Measurements from ENCODE around the gene ATP10A.

The ATP10A gene

DNA sequence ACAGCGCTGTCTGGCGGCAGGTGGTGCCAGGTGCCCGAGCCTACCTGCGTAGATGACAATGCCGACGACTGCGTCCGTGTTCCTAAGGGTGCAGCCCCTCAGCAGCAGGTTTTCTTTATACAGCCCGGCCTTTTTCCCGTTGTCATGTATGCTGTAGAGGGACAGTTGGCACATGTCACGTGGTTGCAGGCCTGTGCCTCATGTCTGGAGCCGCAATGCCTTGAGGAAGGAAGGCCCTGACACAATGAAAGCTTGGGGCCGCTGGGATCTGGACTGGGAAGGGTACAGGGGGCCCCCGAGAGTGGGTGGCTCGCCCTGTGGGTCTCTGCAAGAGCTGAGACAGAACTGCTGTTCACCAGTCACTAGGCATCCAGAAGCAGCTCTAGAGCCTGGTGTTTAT lies 136.0 kb downstream of the ATP10A start:
- no peak for DNase-seq (ENCODE audit: low read depth in 2 of 2, low spot score in 1 of 2)

DNA sequence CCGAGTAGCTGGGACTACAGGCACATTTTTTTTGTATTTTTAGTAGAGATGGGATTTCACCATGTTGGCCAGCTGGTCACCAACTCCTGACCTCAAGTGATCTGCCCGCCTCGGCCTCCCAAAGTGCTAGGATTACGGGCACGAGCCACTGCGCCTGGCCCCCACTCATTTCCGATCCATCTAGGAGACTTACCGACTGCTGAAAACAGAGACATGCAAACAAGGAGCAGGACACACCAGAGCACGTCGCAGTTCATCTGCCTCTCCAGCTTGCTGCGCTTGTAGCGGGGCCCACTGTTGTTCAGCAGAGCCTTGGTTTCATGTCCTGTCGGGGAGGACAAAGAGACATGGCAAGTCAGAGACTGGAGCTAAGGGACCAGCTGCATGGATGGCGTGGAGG lies 137.4 kb downstream of the ATP10A start:
- DNase-seq (ENCODE audit: low read depth in 2 of 2, low spot score in 1 of 2) = no peak

DNA sequence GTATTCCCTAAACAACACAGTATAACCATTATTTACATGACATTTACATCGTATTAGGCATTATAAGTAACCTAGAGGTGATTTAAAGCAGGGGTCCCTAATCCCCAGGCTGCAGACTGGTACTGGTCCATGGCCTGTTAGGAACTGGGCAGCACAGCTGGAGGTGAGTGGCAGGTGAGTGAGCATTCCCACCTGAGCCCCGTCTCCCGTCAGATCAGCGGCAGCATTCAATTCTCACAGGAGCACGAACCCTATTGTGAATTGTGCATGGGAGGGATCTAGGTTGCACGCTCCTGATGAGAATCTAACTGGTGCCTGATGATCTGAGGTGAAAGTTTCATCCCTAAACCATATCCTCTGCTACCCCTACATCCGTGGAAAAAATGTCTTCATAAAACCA lies 138.2 kb downstream of the ATP10A start:
- no peak for DNase-seq (ENCODE audit: low read depth in 2 of 2, low spot score in 1 of 2)

DNA sequence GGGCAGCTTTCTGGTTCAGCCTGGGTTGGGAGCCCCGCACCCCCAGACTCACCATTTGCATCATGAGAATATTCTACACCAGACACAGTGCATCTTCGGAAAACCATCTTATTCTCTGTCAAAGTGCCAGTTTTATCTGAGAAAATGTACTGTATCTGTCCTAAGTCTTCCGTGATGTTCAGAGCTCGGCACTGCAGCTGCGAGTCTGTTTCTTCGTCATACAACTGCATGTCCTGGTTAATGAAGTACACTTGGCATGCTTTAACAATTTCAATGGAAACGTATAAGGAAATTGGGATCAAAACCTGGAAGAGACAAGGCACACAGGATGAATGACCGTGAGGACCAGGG lies 141.5 kb downstream of the ATP10A start:
- no peak for DNase-seq (ENCODE audit: low read depth in 2 of 2, low spot score in 1 of 2)

DNA sequence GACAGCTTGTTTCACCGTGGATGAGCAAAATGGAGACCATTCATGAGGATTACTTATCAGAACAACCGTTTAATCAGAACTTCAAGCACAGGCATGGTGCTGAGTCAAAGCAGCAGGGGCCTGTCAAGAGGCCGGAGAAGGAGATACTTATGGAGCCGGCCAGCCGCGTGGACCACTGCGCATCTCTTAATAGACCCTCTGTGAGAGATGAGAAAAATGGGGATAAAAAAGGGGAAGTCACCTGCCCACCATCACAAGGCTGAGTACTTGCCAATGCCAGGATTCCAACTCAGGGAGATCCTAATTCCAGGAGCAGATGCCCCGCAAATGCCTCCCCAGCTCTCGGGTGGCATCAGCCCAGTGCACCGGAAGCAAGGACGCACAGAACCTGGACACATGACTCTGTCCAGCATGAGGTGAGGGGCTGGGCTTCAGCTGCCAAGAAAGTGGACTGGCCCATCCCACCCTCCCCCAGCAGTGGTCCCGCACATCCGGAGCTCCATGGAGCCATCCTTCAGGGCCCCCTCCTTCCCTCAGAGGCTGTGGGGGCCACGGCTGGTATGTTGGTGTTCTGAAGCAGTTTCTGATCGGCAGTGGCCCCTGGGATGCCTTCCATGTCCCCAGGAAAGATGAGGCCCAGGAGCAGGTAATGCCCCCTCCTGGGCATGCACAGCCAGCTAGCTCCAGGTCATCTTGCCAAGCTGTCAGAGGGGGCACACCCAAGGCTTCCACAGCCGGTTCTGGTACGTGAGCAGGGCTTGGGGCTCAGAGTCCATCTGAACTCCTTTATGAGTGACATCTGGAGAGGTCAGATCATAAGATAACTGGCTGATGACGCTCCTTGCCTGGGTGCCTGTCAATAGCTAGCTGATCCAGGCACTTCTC lies 143.8 kb downstream of the ATP10A start:
- DNase-seq (ENCODE audit: low read depth in 2 of 2, low spot score in 1 of 2) = no peak

DNA sequence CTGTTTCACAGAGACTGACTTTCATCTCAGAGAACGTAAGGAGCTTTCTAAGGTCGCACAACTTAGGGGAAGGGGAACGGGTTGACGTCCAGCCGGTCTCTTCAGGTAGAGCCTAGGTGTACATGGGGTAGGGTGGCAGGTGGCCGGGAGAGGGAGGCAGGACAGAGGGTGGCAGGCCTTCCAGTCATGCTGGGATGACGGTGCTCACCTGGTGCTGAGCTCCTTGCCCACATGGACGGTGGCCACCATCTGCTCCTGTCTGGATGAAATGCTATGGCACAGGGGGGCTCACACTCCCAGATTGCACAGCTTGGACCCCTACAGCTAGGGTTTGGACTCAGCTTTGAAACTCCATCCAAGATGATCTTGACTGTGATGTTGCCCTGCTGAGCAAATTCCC lies 144.5 kb downstream of the ATP10A start:
- DNase-seq (ENCODE audit: low read depth in 2 of 2, low spot score in 1 of 2) = no peak

DNA sequence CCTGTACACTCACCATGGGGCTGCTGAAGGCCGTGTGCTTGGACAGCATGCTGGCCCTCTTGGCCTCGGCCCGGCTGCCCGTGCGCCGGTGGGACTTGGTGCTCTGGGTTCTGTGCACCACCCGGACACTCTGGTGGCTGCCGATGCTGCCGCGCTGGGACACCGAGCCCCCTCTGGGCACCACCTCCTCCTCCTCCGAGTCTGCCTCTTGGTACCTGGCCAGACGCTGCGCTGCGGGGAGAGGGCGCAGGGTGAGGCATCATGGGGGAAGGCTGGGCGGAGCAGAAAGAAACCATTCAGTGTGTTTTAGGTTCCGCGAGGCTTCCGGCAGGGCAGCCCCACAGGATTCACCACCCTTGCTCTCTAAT lies 145.0 kb downstream of the ATP10A start:
- no peak for DNase-seq (ENCODE audit: low read depth in 2 of 2, low spot score in 1 of 2)

DNA sequence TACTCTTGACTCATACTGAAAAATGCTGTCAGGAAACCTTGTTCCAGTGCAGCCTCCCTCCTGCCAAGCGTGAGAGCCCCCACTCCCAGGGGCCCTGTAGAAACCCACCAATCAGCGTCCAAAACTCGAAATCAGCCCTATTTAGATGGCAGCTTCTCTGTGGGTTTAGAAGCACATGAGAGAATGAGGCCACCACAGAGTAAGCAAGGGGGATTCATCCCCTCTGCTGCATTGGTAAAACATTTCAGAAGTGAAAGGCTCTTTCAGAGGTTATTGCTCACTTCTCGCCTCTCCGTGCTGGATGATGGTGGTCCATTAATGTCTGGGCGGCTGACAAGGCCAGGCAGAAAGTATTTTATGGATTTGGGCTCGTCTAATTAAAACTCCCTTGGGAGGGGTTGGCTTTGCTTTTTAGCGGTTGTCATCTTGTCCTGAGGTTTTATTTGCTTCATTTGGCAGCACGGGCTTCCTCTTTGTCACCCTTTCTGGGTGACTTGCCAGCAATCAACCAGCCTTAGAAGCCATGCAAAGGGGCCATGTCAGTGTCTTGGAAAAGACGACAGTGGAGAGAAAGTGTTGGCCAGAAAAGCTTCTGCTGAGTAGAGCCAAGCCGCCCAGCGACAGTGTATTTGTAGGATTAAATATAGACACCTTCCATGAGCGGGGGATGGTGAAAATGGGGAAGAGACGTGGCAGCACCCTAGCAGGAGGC lies 145.5 kb downstream of the ATP10A start:
- no peak for DNase-seq (ENCODE audit: low read depth in 2 of 2, low spot score in 1 of 2)

DNA sequence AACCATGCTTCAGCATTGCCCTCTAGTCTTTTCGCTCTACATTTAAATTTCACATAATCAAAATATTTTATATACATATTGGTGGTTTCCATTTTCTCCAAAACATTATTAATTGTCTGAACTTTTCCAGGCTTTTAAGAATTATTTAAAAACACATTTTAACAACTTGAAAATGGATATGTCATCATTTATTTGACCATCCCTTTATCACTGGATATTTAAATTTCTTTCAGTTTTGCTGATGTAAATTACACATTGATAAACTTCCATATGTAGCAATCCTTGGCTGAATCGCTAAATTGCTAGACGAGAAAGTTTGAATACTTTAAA lies 146.0 kb downstream of the ATP10A start:
- no peak for DNase-seq (ENCODE audit: low read depth in 2 of 2, low spot score in 1 of 2)

DNA sequence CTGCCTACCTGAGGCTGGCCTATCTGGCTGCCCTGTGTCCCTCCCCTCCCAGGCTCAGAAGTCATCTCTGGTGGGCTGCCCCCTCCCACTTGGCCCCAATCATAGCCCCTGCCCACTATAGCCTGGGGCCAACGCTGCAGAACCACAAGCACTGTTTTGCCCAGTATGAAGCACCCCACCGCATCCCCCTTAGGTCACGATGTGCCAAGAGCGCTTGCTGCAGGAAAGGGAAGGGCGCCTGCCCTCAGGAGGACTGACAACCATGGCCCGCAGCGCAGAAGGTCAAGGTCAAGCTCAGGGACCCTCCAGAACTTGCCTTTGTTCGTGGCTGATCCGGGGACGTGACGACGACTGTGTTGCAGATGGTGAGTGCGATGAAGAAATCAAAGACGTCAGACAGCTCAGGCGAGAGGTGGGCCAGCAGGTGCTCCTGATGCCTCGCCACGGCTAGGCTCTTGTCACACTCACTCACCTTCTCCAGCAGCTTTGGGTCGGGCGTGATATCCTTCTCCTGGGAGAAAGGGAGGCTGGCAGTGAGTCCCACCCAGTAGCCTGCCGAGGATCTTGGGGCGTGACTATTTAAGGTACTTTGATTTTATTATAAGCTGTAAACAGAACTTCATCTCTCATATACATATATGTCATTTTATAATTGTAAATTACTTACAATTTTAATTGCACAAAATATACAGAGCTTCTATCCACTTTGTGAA lies 146.6 kb downstream of the ATP10A start:
- DNase-seq (ENCODE audit: low read depth in 2 of 2, low spot score in 1 of 2) = no peak

DNA sequence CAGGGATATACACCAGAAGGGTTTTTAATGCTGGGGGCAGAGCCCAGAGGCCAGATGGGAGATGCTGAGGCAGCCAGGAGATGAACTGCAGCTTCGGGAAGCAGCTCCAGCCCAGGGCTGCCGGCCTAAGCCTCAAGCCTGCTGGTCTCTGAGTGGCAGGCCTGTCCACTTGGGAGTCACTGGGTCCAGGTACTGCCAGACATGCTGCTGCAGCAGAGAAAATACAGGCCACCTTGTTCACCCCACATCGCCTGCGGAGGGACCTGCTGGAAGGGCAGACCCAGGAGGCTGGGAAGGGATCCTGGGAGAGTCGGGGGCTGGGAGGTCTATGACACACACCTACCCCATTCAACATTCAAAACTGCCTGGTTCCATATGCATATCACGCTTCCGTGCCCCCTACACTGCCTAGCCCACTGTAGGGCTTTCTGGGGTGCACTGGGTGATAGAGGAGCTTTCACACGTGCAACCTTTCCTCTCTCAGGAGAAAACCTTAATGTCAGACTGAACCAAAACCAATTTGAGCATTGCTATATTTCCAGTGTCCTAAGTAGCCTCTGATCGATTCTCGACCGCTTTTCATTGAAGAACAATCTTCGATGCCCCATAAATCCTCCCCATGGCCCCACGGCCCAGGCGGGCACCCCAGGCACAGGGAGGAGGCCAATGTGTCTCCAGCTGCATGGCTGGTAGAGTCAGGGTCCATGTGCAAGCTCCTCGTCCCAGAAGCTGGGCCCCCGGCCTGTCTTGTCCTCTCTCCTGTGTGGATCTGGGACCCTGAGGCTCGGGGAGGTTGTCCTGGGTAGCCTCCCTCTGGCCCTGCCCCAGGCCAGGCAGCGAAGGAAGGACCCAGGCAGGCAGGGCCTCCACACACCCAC lies 147.4 kb downstream of the ATP10A start:
- no peak for DNase-seq (ENCODE audit: low read depth in 2 of 2, low spot score in 1 of 2)

DNA sequence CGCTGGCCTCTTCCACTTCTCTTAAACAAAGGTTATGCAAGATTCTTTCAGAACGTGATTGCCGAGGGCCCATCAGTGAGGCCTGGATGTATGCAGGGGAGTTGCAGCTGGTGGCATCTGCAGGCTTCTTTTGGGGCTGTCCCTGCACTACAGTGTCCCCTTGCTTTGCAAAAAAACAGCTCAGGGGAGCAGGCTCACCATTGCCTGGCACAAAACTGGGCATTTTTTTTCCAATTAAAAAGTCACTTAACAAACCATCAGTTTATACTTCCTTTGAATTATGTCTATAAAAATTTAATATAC lies 148.6 kb downstream of the ATP10A start:
- no peak for DNase-seq (ENCODE audit: low read depth in 2 of 2, low spot score in 1 of 2)

DNA sequence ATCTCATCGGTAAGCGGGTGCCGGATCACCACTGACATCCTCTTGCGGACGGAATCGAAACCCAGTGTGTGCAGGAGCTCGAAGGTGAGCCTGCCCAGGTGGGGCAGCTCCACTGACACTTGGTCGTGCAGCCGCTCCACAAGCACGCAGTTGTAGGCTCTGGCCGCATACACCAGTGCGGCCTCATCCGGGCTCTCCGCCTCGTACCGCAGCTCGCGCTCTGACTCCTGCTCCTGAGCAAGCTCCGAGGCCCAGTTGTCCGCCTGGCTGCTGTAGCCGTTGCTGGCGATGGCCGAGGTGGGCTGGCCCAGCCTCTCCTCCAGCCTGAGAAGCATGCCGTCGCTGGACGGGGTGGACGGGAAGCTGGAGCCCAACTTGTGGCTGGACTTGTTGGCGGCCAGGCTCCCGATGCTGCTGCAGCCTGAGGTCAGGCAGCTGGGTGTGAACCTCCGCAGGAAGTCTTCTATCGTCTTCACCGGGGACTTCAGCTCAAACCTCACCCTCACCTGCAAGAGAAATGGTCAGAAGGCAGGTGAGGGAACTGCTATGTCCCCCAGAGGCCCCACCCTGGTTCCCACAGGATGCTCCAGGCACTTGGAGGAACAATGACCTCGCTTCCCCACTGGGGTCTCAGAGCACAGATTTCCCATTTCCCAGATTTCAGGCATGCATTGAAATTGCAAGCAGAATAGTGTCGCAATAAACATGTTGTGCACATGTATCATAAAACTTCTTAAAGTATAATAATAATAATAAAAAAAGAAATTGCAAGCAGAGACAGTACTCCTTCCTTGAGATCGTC lies 149.2 kb downstream of the ATP10A start:
- DNase-seq (ENCODE audit: low read depth in 2 of 2, low spot score in 1 of 2) = no peak

DNA sequence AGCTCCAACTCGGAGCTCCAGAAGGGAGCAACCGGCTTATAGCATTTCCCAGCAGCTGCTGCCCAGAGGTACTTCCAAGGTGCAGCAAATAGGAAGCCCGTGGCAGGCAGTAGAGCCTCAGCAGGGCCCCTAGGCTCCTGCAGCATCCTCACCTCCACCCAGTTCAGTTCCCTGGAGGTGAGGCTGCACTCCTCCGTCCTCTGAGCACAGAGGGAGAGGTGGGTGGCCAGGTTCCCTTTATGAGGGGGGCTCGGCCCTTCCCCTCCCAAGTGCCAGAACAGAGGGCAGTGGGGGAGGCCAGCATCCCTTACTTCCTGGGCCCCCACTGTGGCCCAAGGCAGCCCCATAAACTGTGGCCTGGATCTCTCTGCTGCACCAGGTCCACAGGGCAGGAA lies 150.2 kb downstream of the ATP10A start:
- no peak for DNase-seq (ENCODE audit: low read depth in 2 of 2, low spot score in 1 of 2)

DNA sequence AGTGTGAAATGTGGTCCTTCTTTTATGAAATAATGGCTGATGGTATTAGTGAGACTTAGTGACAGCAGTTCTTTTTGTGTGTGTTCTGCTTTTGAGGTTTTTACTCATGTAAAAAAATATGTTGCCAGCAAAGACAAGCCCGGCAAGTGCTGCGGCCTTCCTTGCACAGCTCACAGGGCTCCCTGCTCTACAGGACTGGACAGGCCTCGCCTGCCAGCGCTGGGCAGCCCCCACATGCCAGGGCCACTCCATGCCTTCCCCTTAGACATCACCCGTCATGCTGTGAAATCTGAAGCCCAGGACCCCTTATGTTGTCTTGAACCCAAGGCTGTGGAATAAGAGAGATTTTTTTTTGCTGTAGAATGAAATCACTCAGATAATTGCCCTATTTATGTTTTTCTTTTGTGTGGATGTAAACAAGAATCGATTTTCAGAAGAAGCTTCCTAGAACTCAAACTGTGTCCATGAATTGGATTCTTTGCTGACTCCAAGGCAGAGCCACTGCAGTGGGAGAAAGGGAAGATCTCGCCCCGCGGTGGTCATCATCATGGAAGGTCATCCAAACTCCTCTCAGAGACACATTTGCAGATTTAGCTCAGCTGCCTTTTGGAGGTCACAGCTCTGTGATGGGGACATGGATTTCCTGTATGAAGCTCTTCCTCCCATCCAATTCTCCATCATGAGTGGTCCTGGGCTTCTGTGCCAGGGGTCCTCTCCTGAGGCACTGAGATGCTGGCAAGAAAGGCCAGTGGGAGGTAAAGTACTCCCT lies 150.8 kb downstream of the ATP10A start:
- no peak for DNase-seq (ENCODE audit: low read depth in 2 of 2, low spot score in 1 of 2)

DNA sequence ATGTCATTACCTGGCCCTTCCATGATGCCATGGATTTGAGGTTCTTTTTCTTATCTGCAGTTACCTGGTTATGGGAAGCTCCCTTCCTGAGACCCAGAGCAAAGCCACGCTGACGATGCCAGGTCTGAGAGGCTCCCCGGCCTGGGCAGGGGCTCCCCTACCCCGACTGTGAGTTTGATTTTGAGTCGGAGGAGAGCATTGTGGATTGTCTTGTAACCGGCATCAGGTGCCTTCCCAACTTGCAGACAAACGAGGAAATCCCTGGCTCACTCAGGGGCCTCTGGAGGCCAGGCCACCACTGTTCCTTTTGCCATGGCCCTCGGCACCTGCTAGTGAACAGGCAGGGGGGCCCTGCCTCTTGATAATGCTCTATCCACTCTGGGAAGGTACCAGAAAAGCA lies 151.4 kb downstream of the ATP10A start:
- DNase-seq (ENCODE audit: low read depth in 2 of 2, low spot score in 1 of 2) = no peak

DNA sequence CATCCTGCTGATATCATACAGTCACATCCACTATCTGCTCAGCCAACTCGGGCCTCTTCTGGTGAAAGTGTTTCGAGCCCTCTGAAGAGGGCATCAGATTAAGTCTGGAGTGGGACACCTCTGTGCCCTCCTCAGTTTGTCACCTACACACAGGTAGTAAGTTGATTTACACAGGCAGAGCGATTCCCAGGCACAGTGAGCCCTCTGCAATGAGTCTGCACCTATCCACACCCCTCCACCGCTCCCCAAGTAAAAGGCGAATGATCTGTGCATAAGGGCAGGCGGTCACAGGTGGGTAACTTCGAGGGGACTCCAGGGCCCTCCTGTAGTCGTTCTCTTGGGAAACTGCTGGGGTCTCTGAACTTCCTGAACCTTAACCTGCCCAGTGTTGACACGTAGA lies 152.0 kb downstream of the ATP10A start:
- DNase-seq (ENCODE audit: low read depth in 2 of 2, low spot score in 1 of 2) = no peak

DNA sequence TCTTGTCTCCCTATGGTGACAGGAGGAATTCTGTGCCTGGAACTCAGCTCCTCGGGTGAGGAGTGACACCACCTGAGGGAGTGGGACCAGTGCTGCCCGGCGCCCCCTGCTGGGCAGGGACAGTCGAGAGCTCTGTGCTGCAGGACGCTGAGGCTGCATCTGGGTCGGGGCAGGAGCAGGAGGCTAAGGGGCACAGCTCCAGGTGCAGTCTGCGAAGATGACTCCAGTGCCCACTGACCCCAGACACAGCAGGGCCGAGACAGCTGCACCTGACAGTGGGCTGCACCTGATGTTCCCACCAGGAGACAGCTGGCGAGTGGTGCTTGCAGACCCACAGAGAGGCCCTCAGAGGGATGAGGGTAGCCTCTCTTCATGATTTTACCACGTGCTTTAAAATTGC lies 152.9 kb downstream of the ATP10A start:
- DNase-seq (ENCODE audit: low read depth in 2 of 2, low spot score in 1 of 2) = peak in 1 of 2 donors; percentile 5

DNA sequence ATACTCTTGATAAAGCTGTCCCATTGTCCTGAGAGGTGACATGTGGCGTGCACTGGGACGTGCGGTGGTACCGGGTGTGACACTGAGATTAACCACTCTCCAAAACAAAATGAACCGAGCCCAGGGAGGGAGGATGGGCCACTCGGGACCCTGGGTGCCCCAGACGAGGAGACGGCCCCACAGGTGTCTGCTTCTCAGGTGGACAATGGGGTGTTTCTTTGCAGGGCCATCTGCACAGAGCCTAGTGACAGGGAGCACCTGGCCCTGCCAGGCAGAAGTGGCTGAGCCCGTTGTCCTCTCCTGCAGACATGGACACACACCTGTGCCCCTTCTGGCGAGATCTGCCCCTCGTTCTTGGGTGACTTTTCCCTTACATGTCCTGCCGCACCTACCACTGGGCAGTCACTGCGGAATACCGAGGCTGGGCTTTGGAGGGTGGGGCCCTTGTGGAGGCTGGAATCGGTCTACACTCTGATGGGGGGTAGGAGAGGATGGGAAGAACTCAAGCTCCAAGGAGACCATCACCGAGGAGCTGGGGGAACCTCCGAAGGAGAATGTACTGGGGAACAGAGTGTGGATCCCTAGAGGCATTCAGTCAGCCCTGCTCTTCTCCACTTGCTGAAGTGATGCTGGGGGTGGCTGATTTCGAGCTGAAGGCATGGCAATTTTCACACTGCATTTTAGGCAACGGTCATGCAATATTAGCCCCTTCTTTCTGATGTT lies 153.5 kb downstream of the ATP10A start:
- no peak for DNase-seq (ENCODE audit: low read depth in 2 of 2, low spot score in 1 of 2)

Data from stimulated activated CD8-positive, alpha-beta memory T cell treated with anti-CD3 and anti-CD28 coated beads, Interleukin-4, amount 100 ng/mL, for 1 hour (primary cell).